Panc1 (cell line): ENCODE results near the gene JAML.

Experiments
- POLR2AphosphoS5 ChIP-seq: IDR thresholded peaks from 2 replicates; pipeline ENCODE4 v1.6.1; 2012; ENCODE audit warnings: mild to moderate bottlenecking, low read depth, low read length, moderate library complexity
- TCF7L2 ChIP-seq: IDR thresholded peaks from 2 replicates; pipeline ENCODE4 v1.6.1; 2011; ENCODE audit warnings: mild to moderate bottlenecking, low read depth, low read length, inconsistent platforms
- TF ChIP-seq, protein P1 (sequence below): fragments of 450-650 bp; IDR thresholded peaks from 2 replicates; pipeline ENCODE4 v1.5.1; 2017; ENCODE audit warnings: mild to moderate bottlenecking
- TF ChIP-seq, protein P2 (sequence below), 2 experiments: IDR thresholded peaks; 2 replicates each; pipeline ENCODE4 v1.6.1; 2011 to 2012; ENCODE audit warnings: low read depth in 2 of 2, control low read depth in 1 of 2, low read length in 1 of 2, mild to moderate bottlenecking in 1 of 2, moderate library complexity in 1 of 2; ENCODE audit not compliant: insufficient read depth in 1 of 2

DNA sequence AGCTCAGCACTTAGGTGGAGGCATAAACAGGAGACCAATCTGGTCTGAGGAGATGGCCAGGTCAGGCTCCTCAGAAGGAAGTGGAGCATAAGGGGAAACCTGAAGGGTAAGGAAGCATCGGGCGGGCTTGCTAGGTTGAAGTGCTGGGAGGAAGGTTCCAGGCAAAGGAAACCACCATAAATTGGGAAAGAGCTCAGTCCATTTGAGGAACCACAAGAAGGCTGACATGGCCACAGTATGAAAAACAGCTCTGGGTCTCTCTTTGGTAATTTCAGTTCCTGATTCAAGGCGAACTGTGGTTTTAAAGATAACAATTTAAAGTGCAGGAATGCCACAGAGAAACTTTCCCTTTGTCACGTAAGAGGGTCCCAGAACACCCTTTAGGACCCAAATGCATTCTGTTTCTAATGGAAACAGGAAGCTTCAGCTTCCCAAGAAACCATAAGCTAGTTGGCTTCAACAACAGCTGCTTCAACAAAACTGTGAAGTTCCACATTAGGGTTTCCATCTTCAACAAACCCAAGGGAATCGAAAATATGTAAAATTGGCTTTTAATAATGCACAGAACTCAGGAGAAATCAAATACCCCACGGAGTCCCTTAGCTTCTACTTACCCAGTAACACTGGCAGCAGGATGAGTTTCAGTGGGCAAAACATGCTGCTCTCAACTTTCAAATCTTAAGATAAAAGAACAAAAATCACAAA, 10.4 kb downstream of the JAML start:
- TF ChIP-seq, protein P1, sequence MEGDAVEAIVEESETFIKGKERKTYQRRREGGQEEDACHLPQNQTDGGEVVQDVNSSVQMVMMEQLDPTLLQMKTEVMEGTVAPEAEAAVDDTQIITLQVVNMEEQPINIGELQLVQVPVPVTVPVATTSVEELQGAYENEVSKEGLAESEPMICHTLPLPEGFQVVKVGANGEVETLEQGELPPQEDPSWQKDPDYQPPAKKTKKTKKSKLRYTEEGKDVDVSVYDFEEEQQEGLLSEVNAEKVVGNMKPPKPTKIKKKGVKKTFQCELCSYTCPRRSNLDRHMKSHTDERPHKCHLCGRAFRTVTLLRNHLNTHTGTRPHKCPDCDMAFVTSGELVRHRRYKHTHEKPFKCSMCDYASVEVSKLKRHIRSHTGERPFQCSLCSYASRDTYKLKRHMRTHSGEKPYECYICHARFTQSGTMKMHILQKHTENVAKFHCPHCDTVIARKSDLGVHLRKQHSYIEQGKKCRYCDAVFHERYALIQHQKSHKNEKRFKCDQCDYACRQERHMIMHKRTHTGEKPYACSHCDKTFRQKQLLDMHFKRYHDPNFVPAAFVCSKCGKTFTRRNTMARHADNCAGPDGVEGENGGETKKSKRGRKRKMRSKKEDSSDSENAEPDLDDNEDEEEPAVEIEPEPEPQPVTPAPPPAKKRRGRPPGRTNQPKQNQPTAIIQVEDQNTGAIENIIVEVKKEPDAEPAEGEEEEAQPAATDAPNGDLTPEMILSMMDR = no peak
- TF ChIP-seq POLR2AphosphoS5 (no peak), TCF7L2 (no peak)
- TF ChIP-seq, protein P2, sequence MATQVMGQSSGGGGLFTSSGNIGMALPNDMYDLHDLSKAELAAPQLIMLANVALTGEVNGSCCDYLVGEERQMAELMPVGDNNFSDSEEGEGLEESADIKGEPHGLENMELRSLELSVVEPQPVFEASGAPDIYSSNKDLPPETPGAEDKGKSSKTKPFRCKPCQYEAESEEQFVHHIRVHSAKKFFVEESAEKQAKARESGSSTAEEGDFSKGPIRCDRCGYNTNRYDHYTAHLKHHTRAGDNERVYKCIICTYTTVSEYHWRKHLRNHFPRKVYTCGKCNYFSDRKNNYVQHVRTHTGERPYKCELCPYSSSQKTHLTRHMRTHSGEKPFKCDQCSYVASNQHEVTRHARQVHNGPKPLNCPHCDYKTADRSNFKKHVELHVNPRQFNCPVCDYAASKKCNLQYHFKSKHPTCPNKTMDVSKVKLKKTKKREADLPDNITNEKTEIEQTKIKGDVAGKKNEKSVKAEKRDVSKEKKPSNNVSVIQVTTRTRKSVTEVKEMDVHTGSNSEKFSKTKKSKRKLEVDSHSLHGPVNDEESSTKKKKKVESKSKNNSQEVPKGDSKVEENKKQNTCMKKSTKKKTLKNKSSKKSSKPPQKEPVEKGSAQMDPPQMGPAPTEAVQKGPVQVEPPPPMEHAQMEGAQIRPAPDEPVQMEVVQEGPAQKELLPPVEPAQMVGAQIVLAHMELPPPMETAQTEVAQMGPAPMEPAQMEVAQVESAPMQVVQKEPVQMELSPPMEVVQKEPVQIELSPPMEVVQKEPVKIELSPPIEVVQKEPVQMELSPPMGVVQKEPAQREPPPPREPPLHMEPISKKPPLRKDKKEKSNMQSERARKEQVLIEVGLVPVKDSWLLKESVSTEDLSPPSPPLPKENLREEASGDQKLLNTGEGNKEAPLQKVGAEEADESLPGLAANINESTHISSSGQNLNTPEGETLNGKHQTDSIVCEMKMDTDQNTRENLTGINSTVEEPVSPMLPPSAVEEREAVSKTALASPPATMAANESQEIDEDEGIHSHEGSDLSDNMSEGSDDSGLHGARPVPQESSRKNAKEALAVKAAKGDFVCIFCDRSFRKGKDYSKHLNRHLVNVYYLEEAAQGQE (IDR thresholded peaks at IDR 0.05; ENCODE audit: insufficient read depth in 1 of 2, low read depth in 2 of 2, low read length in 1 of 2) = no peak
